Loucy (cell line): ENCODE measurements around the gene STIL.

Source experiments
- H2AFZ ChIP-seq: fragments of 200-600 bp; sonication (generic); 2 replicates; pipeline ENCODE4 v1.6.0; 2016; ENCODE audit warnings: antibody characterized with exemption, mild to moderate bottlenecking, low read length, moderate library complexity
- H3F3A ChIP-seq: fragments of 200-600 bp; 2 replicates; pipeline ENCODE4 v1.6.0; 2016; ENCODE audit warnings: antibody characterized with exemption, low read depth, mild to moderate bottlenecking
- H3K27me3 ChIP-seq: fragments of 200-600 bp; sonication (generic); 2 replicates; pipeline ENCODE4 v1.6.1; 2014; ENCODE audit warnings: low read length, mild to moderate bottlenecking; ENCODE audit not compliant: insufficient read depth, poor library complexity, severe bottlenecking
- H3K36me3 ChIP-seq: fragments of 200-600 bp; sonication (generic); 2 replicates; pipeline ENCODE4 v1.6.1; 2016; ENCODE audit warnings: low read length; ENCODE audit not compliant: insufficient read depth
- H3K4me1 ChIP-seq: fragments of 200-600 bp; sonication (generic); 2 replicates; pipeline ENCODE4 v1.5.1; 2014; ENCODE audit warnings: low read length, mild to moderate bottlenecking; ENCODE audit not compliant: insufficient read depth, poor library complexity, severe bottlenecking
- H3K4me2 ChIP-seq: fragments of 200-600 bp; sonication (generic); 2 replicates; pipeline ENCODE4 v1.6.0; 2014; ENCODE audit warnings: antibody characterized with exemption, low read length, low read depth, mild to moderate bottlenecking; ENCODE audit not compliant: poor library complexity, severe bottlenecking
- H3K4me3 ChIP-seq: fragments of 200-600 bp; sonication (generic); 2 replicates; pipeline ENCODE4 v1.5.1; 2014; ENCODE audit warnings: low read length, mild to moderate bottlenecking, mixed read lengths; ENCODE audit not compliant: poor library complexity, severe bottlenecking
- H3K79me2 ChIP-seq: fragments of 200-600 bp; sonication (generic); 2 replicates; pipeline ENCODE4 v1.6.1; 2014; ENCODE audit warnings: low read length; ENCODE audit not compliant: insufficient read depth
- H3K9ac ChIP-seq: fragments of 200-600 bp; sonication (generic); 2 replicates; pipeline ENCODE4 v1.6.0; 2014; ENCODE audit warnings: mild to moderate bottlenecking, low read depth, low read length, moderate library complexity; ENCODE audit not compliant: poor library complexity, severe bottlenecking
- H3K9me2 ChIP-seq: fragments of 200-600 bp; sonication (generic); replicated peaks from 2 replicates; pipeline ENCODE4 v1.6.1; 2016; ENCODE audit warnings: low read depth, low read length, mixed read lengths
- H3K9me3 ChIP-seq: fragments of 200-600 bp; sonication (generic); 2 replicates; pipeline ENCODE4 v1.6.1; 2014; ENCODE audit warnings: mild to moderate bottlenecking, antibody characterized with exemption, low read length, low read depth; ENCODE audit not compliant: insufficient read depth
- H4K20me1 ChIP-seq: fragments of 200-600 bp; sonication (generic); 2 replicates; pipeline ENCODE4 v1.6.0; 2014; ENCODE audit warnings: antibody characterized with exemption, low read length, mild to moderate bottlenecking; ENCODE audit not compliant: insufficient read depth, poor library complexity, severe bottlenecking
- CTCF ChIP-seq: fragments of 200-600 bp; sonication (generic); conservative IDR thresholded peaks from 2 replicates; pipeline ENCODE4 v1.5.1; 2014; ENCODE audit warnings: mild to moderate bottlenecking, antibody characterized with exemption, low read length
- EZH2phosphoT487 ChIP-seq: fragments of 200-600 bp; IDR thresholded peaks from 2 replicates; pipeline ENCODE4 v1.6.1; 2018; ENCODE audit warnings: antibody characterized with exemption, mild to moderate bottlenecking, moderate library complexity, borderline replicate concordance

The STIL gene

GRCh38 chr1:47224676-47225399 is 89.1 kb downstream of the STIL start:
- Histone ChIP-seq H3K4me1 (no peaks in the 10 kb centered on the region), H3K79me2 (no peaks in the 10 kb centered on the region), H3K9ac (no peak overlapping the region), H2AFZ (no peak overlapping the region; the same call in 1 of the 2 replicates), H3K36me3 (no peaks in the 10 kb centered on the region), H3K27me3 (no peaks in the 10 kb centered on the region), H3K9me2 (no peaks in the 10 kb centered on the region), H3K4me2 (no peak overlapping the region), H3K4me3 (no peak overlapping the region), H3K9me3 (no peaks in the 10 kb centered on the region), H3F3A (no peaks in the 10 kb centered on the region), H4K20me1 (no peaks in the 10 kb centered on the region)
- TF ChIP-seq CTCF = no peak
- TF ChIP-seq EZH2phosphoT487 = no peak

GRCh38 chr1:47223921-47224675 is 89.8 kb downstream of the STIL start:
- Histone ChIP-seq H3K79me2 (no peaks in the 10 kb centered on the region), H3K9ac (no peak overlapping the region), H3K27me3 (no peaks in the 10 kb centered on the region), H3K36me3 (no peaks in the 10 kb centered on the region), H3K4me2 (no peak overlapping the region), H3K4me3 (no peak overlapping the region), H2AFZ (no peak overlapping the region; the same call in 1 of the 2 replicates), H3K4me1 (no peaks in the 10 kb centered on the region), H4K20me1 (no peaks in the 10 kb centered on the region), H3K9me3 (no peaks in the 10 kb centered on the region), H3F3A (no peaks in the 10 kb centered on the region), H3K9me2 (no peaks in the 10 kb centered on the region)
- TF ChIP-seq EZH2phosphoT487 (no peak), CTCF (no peak)

GRCh38 chr1:47223174-47223920 is 90.6 kb downstream of the STIL start:
- no peak overlapping the region for H3K4me3 ChIP-seq
- H3F3A ChIP-seq = no peaks in the 10 kb centered on the region
- H3K9me3 ChIP-seq = no peaks in the 10 kb centered on the region
- TF ChIP-seq EZH2phosphoT487 = no peak
- no peak for TF ChIP-seq CTCF
- no peaks in the 10 kb centered on the region for H3K9me2 ChIP-seq
- H3K4me2 ChIP-seq = no peak overlapping the region
- no peaks in the 10 kb centered on the region for H3K36me3 ChIP-seq
- H3K79me2 ChIP-seq = no peaks in the 10 kb centered on the region
- no peaks in the 10 kb centered on the region for H3K4me1 ChIP-seq
- no peaks in the 10 kb centered on the region for H4K20me1 ChIP-seq
- H3K27me3 ChIP-seq = no peaks in the 10 kb centered on the region
- no peak overlapping the region for H2AFZ ChIP-seq
- H3K9ac ChIP-seq = no peak overlapping the region
